B cell (primary cell): ENCODE measurements around the gene TMEM63A. TPM values are rescaled to one million over a fixed set of nuclear protein-coding genes. Genes with fewer than 3 reads are reported as not detected.

Experiments used
- ATAC-seq: fragments of 200-7000 bp; cut with Tn5 transposase; one replicate; pipeline ENCODE4 v1.10.0; 2021; ENCODE audit warnings: low read depth, mild to moderate bottlenecking, moderate number of reproducible peaks, moderate library complexity
- CTCF ChIA-PET: fragments of 350-600 bp; sonication (Branson Sonifier 250); formaldehyde crosslinking; loops from one replicate; lab custom pipeline; 2021; ENCODE audit warnings: antibody characterized with exemption, inconsistent platforms; lab: Charles Lee
- POLR2A ChIA-PET: fragments of 350-600 bp; sonication (Branson Sonifier 250); formaldehyde crosslinking; loops from one replicate; lab custom pipeline; 2021; ENCODE audit warnings: antibody characterized with exemption; lab: Charles Lee
- DNase-seq: peaks from one replicate; pipeline ENCODE4 v3.0.0; 2013
- H2AFZ ChIP-seq: 2 replicates; pipeline ENCODE4 v1.6.1; 2012; ENCODE audit warnings: mild to moderate bottlenecking, low read depth, low read length; ENCODE audit not compliant: insufficient read depth, poor library complexity, severe bottlenecking
- H3K27ac ChIP-seq, 2 donors: 1 replicate in 1 of 2; 2 replicates in 1 of 2; pipeline ENCODE4 v1.5.1; 2012 to 2013; ENCODE audit warnings: low read length in 2 of 2, mild to moderate bottlenecking in 2 of 2, moderate library complexity in 1 of 2
- H3K27me3 ChIP-seq, 4 experiments: fragments of 200-600 bp in 1 of 4; sonication (generic) in 1 of 4; replicated peaks in 1 of 4; 1 replicate in 2 of 4; 2 replicates in 2 of 4; pipeline versions ENCODE4 v1.6.1 to v1.7.0; 2013 to 2016; ENCODE audit warnings: low read length in 3 of 4, mild to moderate bottlenecking in 2 of 4, mixed read lengths in 1 of 4, moderate library complexity in 1 of 4; ENCODE audit not compliant: insufficient read depth in 4 of 4, control insufficient read depth in 3 of 4; ENCODE audit errors: control extremely low read depth in 1 of 4
- H3K36me3 ChIP-seq, 2 experiments: replicated peaks in 1 of 2; 1 replicate in 1 of 2; 2 replicates in 1 of 2; pipeline versions ENCODE4 v1.6.1 to v1.7.1; 2013; ENCODE audit warnings: low read length in 1 of 2; ENCODE audit not compliant: insufficient read depth in 2 of 2, control insufficient read depth in 1 of 2; ENCODE audit errors: control extremely low read depth in 1 of 2, extremely low read depth in 1 of 2
- H3K4me1 ChIP-seq, 2 donors: fragments of 200-600 bp in 1 of 2; sonication (generic) in 1 of 2; 1 replicate in 1 of 2; 2 replicates in 1 of 2; pipeline versions ENCODE4 v1.5.1 to v1.6.1; 2013 to 2017; ENCODE audit warnings: low read length in 2 of 2; ENCODE audit not compliant: control insufficient read depth in 2 of 2, insufficient read depth in 2 of 2
- H3K4me2 ChIP-seq: replicated peaks from 2 replicates; pipeline ENCODE3; 2012; ENCODE audit warnings: mild to moderate bottlenecking, low read depth, low read length; ENCODE audit not compliant: poor library complexity, severe bottlenecking
- H3K4me3 ChIP-seq, 5 experiments: fragments of 200-600 bp in 1 of 5; sonication (generic) in 1 of 5; 1 replicate in 3 of 5; 2 replicates in 2 of 5; pipeline versions ENCODE4 v1.5.1 to v1.7.0; 2011 to 2016; ENCODE audit warnings: low read length in 4 of 5, mild to moderate bottlenecking in 4 of 5, low read depth in 2 of 5, control low read depth in 1 of 5, moderate library complexity in 1 of 5; ENCODE audit not compliant: insufficient read depth in 1 of 5; ENCODE audit errors: control extremely low read depth in 1 of 5, extremely low read depth in 1 of 5
- H3K79me2 ChIP-seq: fragments of 200-600 bp; sonication (generic); one replicate; pipeline ENCODE4 v1.6.0; 2016; ENCODE audit warnings: low read length; ENCODE audit not compliant: control insufficient read depth, insufficient read depth
- H3K9ac ChIP-seq: fragments of 200-600 bp; sonication (generic); 2 replicates; pipeline ENCODE4 v1.6.1; 2017; ENCODE audit warnings: mild to moderate bottlenecking, low read length, moderate library complexity
- H3K9me3 ChIP-seq, 3 donors: one replicate each; pipeline versions ENCODE4 v1.6.1 to v1.7.1; 2013; ENCODE audit warnings: low read length in 2 of 3; ENCODE audit not compliant: control insufficient read depth in 2 of 3, insufficient read depth in 1 of 3; ENCODE audit errors: control extremely low read depth in 1 of 3
- H4K20me1 ChIP-seq: 2 replicates; pipeline ENCODE4 v1.6.0; 2012; ENCODE audit warnings: mild to moderate bottlenecking, low read length; ENCODE audit not compliant: insufficient read depth, control insufficient read depth, poor library complexity, severe bottlenecking
- H3K27ac Mint-ChIP-seq: one replicate; pipeline ENCODE4 v1.8.0; 2021; ENCODE audit warnings: mixed read lengths
- H3K27me3 Mint-ChIP-seq: one replicate; pipeline ENCODE4 v1.8.0; 2021; ENCODE audit warnings: mixed read lengths
- H3K4me1 Mint-ChIP-seq: one replicate; pipeline ENCODE4 v1.8.0; 2021; ENCODE audit warnings: mixed read lengths
- H3K4me3 Mint-ChIP-seq: one replicate; pipeline ENCODE4 v1.8.0; 2021; ENCODE audit warnings: mixed read lengths
- H3K9me3 Mint-ChIP-seq: one replicate; pipeline ENCODE4 v1.8.0; 2022; ENCODE audit warnings: mixed read lengths; ENCODE audit not compliant: insufficient read depth
- EZH2 ChIP-seq: IDR thresholded peaks from 2 replicates; pipeline ENCODE4 v1.6.1; 2012; ENCODE audit warnings: borderline replicate concordance, low read depth, mild to moderate bottlenecking, moderate library complexity, low read length; ENCODE audit not compliant: insufficient read depth, poor library complexity, severe bottlenecking
- WGBS: methylation state at CpG from one replicate; pipeline ENCODE4 v1.1.5; 2013; ENCODE audit warnings: missing lambda C conversion rate; ENCODE audit not compliant: insufficient coverage; 5-methylcytosine and 5-hydroxymethylcytosine counted together
- intact Hi-C: fragments of 100-400 bp; cut with micrococcal nuclease; formaldehyde crosslinking; loops from one replicate; pipeline ENCODE4 v1.10.0; 2022
- polyA plus RNA-seq: library from polyadenylated mRNA; depleted of rRNA; stranded (reverse); fragments of >200 nt; gene quantifications from 2 replicates; pipeline ENCODE4 v1.2.3, GENCODE V29; 2012
- total RNA-seq, 2 donors: library from RNA; stranded (reverse); fragments of 120-200 nt in 1 of 2; gene quantifications; 1 replicate in 1 of 2; 2 replicates in 1 of 2; pipeline versions ENCODE4 v1.2.3 to v1.2.4, GENCODE V29; 2013 to 2022
- TF ChIP-seq, protein P1 (sequence below): fragments of 200-600 bp; IDR thresholded peaks from one replicate; pipeline ENCODE4 v1.8.0; 2022; ENCODE audit warnings: antibody characterized with exemption, mild to moderate bottlenecking

TMEM63A gene
- total and polyA plus RNA-seq, 2 donors (not counting 1 experiment from before 2014, with no cell fraction given) = 209 to 238 TPM

- Histone ChIP-seq H4K20me1 (peaks cover 6% of the 10 kb centered on the region), H3K36me3 (peaks cover 0 to 26% of the 10 kb centered on the region in 2 experiments), H3K27ac (peak overlapping the region; percentile 68 to 87), H3K4me1 (peaks cover 42 to 55% of the 10 kb centered on the region in 2 donors), H3K4me3 (no peak overlapping the region), H3K4me2 (peak overlapping the region; percentile 72), H3K79me2 (no peaks in the 10 kb centered on the region), H3K9ac (no peak overlapping the region), H3K27me3 (no peaks in the 10 kb centered on the region), H3K9me3 (peaks cover 0 to 7% (median 0%) of the 10 kb centered on the region in 3 donors), H2AFZ (no peak overlapping the region)
- no peaks in the 10 kb centered on the region for H3K27me3 Mint-ChIP-seq
- ChIA-PET POLR2A (interaction anchor here (2.4 kb wide), 1 partner anchor 36 kb away, joined by 9 read pairs; the partner anchor contains the start of gene TMEM63A), CTCF (interaction anchor here (0.6 to 2.1 kb wide), 6 partner anchors 11 to 372 kb away, joined by 3 to 6 read pairs (median 4); partner anchors contain the start of genes EPHX1, SRP9 and TMEM63A)
- 98% methylated on average over 16 of the region's 20 CpGs for WGBS
- intact Hi-C loops = loop anchor here (5.0 kb wide), 3 partner anchors 131 to 419 kb away; partner anchors contain the start of gene LBR
- ATAC-seq = no peak
- no peaks in the 10 kb centered on the region for H3K9me3 Mint-ChIP-seq
- peak overlapping the region; percentile 32 for H3K4me3 Mint-ChIP-seq
- peaks cover 52% of the 10 kb centered on the region for H3K4me1 Mint-ChIP-seq
- no peak for DNase-seq
- TF ChIP-seq, protein P1, sequence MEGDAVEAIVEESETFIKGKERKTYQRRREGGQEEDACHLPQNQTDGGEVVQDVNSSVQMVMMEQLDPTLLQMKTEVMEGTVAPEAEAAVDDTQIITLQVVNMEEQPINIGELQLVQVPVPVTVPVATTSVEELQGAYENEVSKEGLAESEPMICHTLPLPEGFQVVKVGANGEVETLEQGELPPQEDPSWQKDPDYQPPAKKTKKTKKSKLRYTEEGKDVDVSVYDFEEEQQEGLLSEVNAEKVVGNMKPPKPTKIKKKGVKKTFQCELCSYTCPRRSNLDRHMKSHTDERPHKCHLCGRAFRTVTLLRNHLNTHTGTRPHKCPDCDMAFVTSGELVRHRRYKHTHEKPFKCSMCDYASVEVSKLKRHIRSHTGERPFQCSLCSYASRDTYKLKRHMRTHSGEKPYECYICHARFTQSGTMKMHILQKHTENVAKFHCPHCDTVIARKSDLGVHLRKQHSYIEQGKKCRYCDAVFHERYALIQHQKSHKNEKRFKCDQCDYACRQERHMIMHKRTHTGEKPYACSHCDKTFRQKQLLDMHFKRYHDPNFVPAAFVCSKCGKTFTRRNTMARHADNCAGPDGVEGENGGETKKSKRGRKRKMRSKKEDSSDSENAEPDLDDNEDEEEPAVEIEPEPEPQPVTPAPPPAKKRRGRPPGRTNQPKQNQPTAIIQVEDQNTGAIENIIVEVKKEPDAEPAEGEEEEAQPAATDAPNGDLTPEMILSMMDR = no peak
- TF ChIP-seq EZH2 = no peak
- peak overlapping the region; percentile 98 for H3K27ac Mint-ChIP-seq
These were observed 35.6 kb downstream of the TMEM63A start for GRCh38 chr1:225846331-225847310.
